ENCODE results near the gene USP11. TPM values are rescaled to one million over a fixed set of nuclear protein-coding genes. Genes with fewer than 3 reads are reported as not detected.

Gene USP11
- total and polyA plus RNA-seq, 2 of the 8 experiments (the other 6 are each of a cell fraction or from before 2014, with no cell fraction given), result 40.9 to 84.0 TPM

DNA sequence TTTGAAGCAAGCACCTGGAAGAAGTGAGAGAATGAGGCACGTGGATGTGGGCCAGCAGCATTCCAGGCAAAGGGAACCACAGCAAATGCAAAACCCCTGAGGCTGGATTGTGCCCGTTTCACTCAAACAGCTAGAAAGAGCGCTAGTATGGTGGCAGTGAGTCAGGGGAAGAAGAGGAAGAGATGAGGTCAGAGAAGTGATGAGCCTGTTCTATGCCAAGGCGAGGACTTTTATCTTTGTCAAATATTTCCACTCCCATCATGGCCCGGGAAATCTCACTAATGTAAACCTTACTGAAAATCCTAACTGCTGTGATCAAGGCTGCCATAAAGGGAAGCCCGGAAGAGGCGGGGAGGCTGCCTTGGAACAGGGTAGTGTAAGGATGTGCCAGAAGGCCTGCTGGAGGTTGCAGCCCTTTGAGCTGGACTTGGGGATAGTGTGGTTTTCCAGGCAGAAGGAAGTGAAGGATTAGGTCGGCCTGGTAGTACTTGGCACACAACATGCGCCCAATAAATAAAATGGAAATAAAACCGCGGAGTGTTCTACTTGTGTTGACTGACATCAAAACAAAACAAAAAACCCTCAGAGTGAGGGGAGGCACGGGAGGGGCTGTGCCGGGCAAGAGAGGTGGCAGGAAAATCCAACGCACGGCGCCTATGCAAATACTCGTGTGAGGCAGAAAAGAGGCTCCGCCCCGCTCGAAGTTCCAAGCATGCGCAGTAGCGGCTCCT is 15.5 kb upstream of the USP11 start:
- Histone ChIP-seq H2BK15ac (ENCODE audit: low read length) (no peak overlapping the region), H3K4me2 (ENCODE audit: insufficient read depth in 1 of 2, low read depth in 2 of 2, low read length in 2 of 2) (peak overlapping the region; percentile 71 to 87), H2BK5ac (ENCODE audit: low read depth, low read length) (no peak overlapping the region), H3K9me3 (ENCODE audit: insufficient read depth in 2 of 2, low read depth in 1 of 2, low read length in 1 of 2) (no peaks in the 10 kb centered on the region), H3K9ac (replicated peaks in 1 of 4; ENCODE audit: extremely low read depth in 1 of 4, low read depth in 3 of 4, low read length in 3 of 4) (peak overlapping the region in 2 of 4 experiments; percentile 20 to 38; a peak in 3 of 7 replicates), H3K79me2 (ENCODE audit: control insufficient read depth in 1 of 2, insufficient read depth in 2 of 2, low read length in 2 of 2) (peaks cover 21 to 39% of the 10 kb centered on the region in 2 experiments), H3K23me2 (ENCODE audit: low read depth, low read length) (peaks cover 8% of the 10 kb centered on the region; the same call in 1 of the 2 replicates), H2AFZ (ENCODE audit: low read length) (no peak overlapping the region), H3K4ac (replicated peaks; ENCODE audit: insufficient read length, low read depth, low read length) (no peak overlapping the region), H3K23ac (ENCODE audit: insufficient read length) (no peak overlapping the region), H2BK120ac (replicated peaks; ENCODE audit: low read depth, low read length) (no peak overlapping the region), H4K20me1 (replicated peaks in 1 of 2; ENCODE audit: control insufficient read depth in 1 of 2, insufficient read depth in 2 of 2, low read length in 2 of 2) (peaks cover 13 to 30% of the 10 kb centered on the region in 2 experiments), H3K4me3 (ENCODE audit: extremely low read depth in 1 of 4, insufficient read depth in 2 of 4, low read depth in 3 of 4, low read length in 4 of 4) (peak overlapping the region in 3 of 4 experiments; percentile 18 to 53 (median 23); a peak in 6 of 8 replicates), H4K5ac (ENCODE audit: insufficient read length, low read depth, low read length) (no peak overlapping the region), H2BK20ac (ENCODE audit: low read length) (no peak overlapping the region), H2AK5ac (ENCODE audit: low read depth, low read length) (no peak overlapping the region), H2BK12ac (ENCODE audit: low read depth, low read length) (peak overlapping the region; percentile 50; the same call in 1 of the 2 replicates), H3K14ac (ENCODE audit: insufficient read length) (no peak overlapping the region), H4K8ac (ENCODE audit: extremely low read depth, insufficient read depth, low read length) (no peak overlapping the region), H3K27ac (ENCODE audit: low read depth, low read length) (peak overlapping the region; percentile 68; the same call in 1 of the 2 replicates), H3K27me3 (replicated peaks in 1 of 4; ENCODE audit: control insufficient read depth in 3 of 4, extremely low read depth in 1 of 4, insufficient read depth in 3 of 4, low read length in 3 of 4) (no peaks in the 10 kb centered on the region), H3K79me1 (ENCODE audit: low read depth, low read length) (peaks cover 2% of the 10 kb centered on the region; the same call in 1 of the 2 replicates), H3K4me1 (replicated peaks in 1 of 4; ENCODE audit: control insufficient read depth in 3 of 4, insufficient read depth in 4 of 4, low read length in 3 of 4) (peaks cover 0 to 8% (median 3%) of the 10 kb centered on the region in 4 experiments; a peak in 6 of 7 replicates), H3K56ac (replicated peaks; ENCODE audit: insufficient read length, low read depth, low read length) (no peak overlapping the region), H4K91ac (replicated peaks; ENCODE audit: insufficient read length, low read length) (no peak overlapping the region), H3K36me3 (ENCODE audit: control insufficient read depth in 2 of 4, insufficient read depth in 4 of 4, low read length in 3 of 4) (peaks cover 14 to 41% (median 28%) of the 10 kb centered on the region in 4 experiments), H3K18ac (ENCODE audit: extremely low read depth, low read length) (peak overlapping the region; percentile 32; the same call in 1 of the 2 replicates)
- CTCF ChIA-PET (ENCODE audit: partially characterized antibody), result interaction anchor here (1.0 to 2.3 kb wide), 3 partner anchors 12 to 168 kb away, joined by 3 to 7 read pairs (median 3); no protein-coding TSS in a partner anchor
- DNase-seq (ENCODE audit: low read depth in 1 of 2, low spot score in 2 of 2) (no peak), FAIRE-seq (no peak)
- 19% methylated on average over 17 of the region's 22 CpGs; no CpG with 5 or more reads in 1 of the 2 experiments for WGBS, 2 experiments (ENCODE audit: extremely low coverage in 1 of 2, insufficient coverage in 1 of 2, insufficient read length in 1 of 2, insufficient replicate concordance in 2 of 2, low coverage in 1 of 2, low lambda C conversion rate in 2 of 2, missing lambda C conversion rate in 1 of 2)
- POLR2A ChIA-PET (ENCODE audit: partially characterized antibody), result interaction anchor here (0.7 to 6.1 kb wide), 22 partner anchors 8 to 356 kb away, joined by 3 to 63 read pairs (median 4); partner anchors contain the start of genes NDUFB11, RBM10 and USP11
- no peak for TF ChIP-seq SP2 (IDR thresholded peaks at IDR 0.05; ENCODE audit: low read length)
- peak; percentile 24; the same call in 1 of the 2 replicates for TF ChIP-seq NRF1 (IDR thresholded peaks at IDR 0.05; ENCODE audit: low read depth, low read length)
- no peak for TF ChIP-seq CHD1 (IDR thresholded peaks at IDR 0.05; ENCODE audit: low read depth, low read length)
- TF ChIP-seq RBBP5 (IDR thresholded peaks at IDR 0.05; ENCODE audit: borderline replicate concordance, low read depth, low read length), result no peak
- TF ChIP-seq, protein P1, sequence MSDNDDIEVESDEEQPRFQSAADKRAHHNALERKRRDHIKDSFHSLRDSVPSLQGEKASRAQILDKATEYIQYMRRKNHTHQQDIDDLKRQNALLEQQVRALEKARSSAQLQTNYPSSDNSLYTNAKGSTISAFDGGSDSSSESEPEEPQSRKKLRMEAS (IDR thresholded peaks at IDR 0.05), result no peak
- no peak for TF ChIP-seq POU5F1 (IDR thresholded peaks at IDR 0.05; ENCODE audit: low read depth, low read length)

All from H1 (cell line).